ENCODE measurements around the gene DPYSL4.

Gene DPYSL4

GRCh38 chr10:132228616-132229015 lies 41.9 kb downstream of the DPYSL4 start:
- no peak for DNase-seq (ENCODE audit: low spot score)

DNA sequence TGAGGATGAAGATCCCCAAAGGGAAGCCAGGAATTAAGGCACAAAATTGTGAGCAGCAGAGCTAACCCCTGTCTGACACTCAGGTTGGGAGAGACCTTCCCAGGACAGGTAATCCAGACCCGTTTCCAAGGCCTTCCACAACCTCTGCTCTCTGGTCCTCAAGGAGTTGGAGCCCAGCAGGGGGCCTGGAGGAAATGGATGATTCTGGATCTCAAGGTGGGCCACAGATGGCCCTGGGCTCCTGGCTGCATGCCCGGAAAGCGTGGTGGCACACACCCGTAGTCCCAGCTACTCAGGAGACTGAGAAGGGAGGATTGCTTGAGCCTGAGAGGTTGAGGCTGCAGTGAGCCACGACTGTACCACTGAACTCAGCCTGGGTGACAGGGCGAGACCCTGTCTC lies 42.3 kb downstream of the DPYSL4 start:
- no peak for DNase-seq (ENCODE audit: low spot score)

DNA sequence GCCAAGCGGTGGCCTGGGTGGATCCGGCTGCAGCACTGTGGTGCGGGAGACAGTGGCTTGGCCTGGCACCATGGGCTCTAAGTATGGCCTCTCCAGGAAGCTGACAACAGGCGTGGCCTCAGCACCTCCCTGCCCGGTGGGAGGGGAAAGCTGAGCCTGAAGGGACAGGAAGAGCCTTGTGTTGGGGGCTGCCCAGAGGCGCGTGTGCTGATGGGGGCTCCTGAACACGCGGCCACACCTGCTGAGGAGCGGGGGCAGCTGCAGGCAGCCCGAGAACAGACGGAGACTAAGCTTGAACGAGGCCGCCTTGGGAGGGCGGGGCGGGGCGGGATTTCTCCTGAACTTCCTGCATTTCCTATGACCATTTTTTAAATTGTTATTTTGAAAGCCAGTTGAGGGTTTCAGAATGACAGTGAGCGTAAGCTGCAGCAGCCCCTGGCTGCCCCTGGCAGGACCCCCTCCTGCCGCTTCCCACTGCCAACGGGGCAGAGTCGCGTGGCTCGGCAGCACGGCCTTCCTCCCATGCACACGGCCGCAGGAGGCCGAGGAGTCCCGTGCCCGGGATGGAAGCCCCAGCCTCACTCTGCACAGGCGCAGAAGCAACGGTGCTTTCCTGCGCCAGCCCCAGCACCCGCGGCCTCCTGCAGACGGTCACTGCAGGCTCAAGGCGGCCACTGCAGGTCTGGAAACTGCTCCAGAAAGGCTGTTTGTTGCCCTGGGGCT lies 43.2 kb downstream of the DPYSL4 start:
- no peak for DNase-seq (ENCODE audit: low spot score)

DNA sequence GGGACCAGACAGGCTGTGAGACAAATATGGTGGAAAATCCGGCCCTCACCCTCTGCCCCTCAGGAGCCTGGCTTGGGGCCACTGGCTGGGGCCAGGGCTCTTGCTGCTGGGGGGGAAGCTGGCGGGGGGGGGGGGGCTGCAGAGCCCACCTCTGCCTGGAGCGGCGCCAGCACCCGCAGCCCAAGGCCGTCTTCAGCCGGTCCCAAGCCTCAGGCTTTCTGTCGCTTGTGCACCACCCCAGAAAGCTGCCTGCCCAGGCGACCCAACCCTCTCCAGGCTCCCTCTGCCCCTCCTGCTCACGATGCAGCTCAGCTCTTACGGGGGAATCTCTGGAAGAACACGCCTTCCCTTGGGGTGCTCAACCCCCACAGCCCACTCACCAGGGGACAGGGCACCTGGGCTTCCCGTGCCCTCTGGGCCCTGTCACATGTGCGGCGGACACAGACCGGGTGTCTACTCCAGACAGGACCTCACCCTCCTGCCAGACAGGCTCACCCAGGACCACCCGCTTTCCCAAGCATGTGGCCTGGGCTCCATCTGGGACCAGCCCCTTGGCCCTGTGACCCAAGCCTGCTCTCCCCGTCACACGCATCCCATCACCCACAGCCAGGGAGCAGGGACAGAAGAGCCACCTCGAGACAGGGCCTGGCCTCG lies 43.9 kb downstream of the DPYSL4 start:
- no peak for DNase-seq (ENCODE audit: low spot score)

GRCh38 chr10:132231656-132232022 lies 44.9 kb downstream of the DPYSL4 start:
- no peak for DNase-seq (ENCODE audit: low spot score)

- peak; percentile 43 for DNase-seq (ENCODE audit: low spot score)
Measured at GRCh38 chr10:132232023-132232951, 45.5 kb downstream of the DPYSL4 start.

DNA sequence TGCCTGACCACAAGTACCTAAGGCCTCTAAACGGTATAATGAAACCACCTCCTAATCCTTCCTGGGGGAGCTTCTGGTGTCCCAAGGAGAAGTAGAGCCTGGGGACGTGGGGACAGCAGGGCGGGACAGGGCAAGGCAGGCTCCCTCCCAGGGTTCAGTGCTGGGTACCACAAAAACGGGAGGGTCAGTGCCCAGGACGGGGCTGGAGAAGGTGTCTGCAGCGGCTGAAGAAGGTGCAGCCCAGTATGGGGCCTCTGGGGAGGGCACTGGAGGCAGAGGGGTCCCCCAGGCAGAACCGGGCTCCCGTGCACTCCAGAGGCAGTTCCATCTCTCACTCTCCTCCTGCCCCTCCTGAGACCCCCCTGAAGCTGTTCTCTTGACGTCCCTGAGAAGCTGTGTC lies 46.2 kb downstream of the DPYSL4 start:
- DNase-seq (ENCODE audit: low spot score) = no peak

- no peak for DNase-seq (ENCODE audit: low spot score)
Measured at GRCh38 chr10:132233501-132234085, 46.8 kb downstream of the DPYSL4 start.

GRCh38 chr10:132234860-132235259 lies 48.1 kb downstream of the DPYSL4 start:
- DNase-seq (ENCODE audit: low spot score) = no peak

DNA sequence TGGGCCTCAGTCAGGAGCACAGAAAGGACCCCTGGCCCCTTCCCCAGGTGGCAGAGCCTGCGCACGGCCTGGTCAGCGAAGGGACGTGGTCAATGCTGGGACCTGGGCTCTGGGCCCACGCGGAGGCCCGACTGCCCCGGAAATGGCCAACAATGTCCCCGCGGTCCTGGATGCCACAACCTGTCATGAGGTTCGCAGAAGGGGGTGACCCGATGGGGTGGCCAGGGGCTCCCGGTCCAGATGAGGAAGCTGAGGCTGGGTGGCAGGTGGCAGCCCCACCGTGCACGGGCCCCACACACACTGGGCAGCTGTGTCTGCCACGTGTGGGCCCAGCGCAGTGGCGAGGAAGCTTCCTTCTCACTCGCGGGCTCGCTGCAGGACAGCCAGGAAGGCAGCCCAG lies 49.4 kb downstream of the DPYSL4 start:
- DNase-seq (ENCODE audit: low spot score) = no peak

DNA sequence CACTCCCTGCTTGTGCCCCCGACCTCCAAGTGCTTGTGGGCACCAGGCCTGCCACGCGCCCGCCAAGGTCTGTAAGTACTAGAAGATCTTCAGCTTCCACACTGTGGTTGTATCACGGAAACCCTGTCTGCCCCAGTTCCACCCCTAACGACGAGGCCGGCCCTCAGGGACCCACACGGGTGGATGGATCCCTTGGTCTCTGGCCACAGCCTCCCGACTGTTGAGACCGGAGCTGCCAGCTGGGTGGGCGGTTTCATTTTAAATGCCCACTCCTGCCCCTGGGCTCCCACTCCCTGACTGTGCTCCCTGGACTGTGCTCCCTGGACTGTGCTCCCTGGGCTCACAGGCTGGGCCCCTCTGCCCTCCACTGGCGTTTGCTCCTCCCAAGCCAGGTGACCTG lies 50.1 kb downstream of the DPYSL4 start:
- no peak for DNase-seq (ENCODE audit: low spot score)

GRCh38 chr10:132237396-132237795 lies 50.6 kb downstream of the DPYSL4 start:
- DNase-seq (ENCODE audit: low spot score) = no peak

DNA sequence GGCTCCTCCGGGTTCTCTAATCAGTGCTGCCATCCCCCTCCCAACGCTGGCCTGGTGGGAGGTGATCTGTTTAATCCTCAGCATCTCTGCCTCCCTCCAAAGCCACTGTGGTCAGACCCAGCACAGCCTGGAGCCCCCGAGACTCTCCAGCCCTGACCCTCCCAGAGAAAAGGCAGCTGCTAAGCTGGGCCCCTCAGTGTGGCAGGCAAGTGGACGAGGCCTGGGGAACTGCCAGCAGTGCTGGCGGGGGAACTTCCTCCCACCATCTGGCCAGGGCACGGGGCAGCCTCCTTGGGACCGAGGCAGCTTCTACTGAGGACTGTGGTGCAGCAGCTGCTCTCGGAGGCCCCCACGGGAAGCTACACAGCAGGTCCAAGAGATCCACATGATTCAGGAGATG lies 51.1 kb downstream of the DPYSL4 start:
- no peak for DNase-seq (ENCODE audit: low spot score)

DNA sequence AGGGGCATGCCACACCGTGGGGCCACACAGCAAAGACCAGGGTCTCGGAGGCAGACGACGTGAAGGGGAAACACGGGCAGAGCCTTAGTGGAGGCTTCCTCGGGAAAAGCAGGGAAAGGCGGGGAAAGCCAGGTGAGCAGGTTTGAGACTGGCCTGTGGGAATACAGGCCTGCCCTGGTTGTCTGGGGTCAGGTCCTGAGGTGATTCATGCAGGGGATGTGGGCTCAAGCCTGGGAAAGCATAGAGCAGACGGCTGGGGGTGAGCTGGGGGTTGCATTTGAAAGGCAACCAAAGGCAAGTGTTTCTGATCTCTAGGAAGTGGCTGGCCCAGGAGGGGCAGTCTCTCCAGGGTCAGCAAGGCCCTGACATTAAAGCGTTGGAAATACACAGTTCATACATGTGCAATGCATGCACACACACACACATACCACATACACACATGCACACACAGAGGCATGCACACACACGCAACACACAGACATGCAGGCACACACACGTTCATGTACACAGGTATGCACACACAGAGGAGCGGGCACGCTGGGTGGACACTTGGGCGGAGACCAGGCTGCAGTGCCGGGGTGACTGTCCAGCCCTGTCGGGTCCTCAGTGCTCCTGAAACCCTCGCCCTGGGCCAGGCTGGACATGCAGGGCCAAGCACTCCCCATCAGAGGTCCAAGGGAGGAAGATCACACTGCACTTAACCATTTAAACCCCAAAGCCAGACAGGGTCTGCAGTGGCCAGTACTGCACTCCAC lies 51.8 kb downstream of the DPYSL4 start:
- DNase-seq (ENCODE audit: low spot score) = no peak

GRCh38 chr10:132239126-132240031 lies 52.6 kb downstream of the DPYSL4 start:
- DNase-seq (ENCODE audit: low spot score) = no peak

DNA sequence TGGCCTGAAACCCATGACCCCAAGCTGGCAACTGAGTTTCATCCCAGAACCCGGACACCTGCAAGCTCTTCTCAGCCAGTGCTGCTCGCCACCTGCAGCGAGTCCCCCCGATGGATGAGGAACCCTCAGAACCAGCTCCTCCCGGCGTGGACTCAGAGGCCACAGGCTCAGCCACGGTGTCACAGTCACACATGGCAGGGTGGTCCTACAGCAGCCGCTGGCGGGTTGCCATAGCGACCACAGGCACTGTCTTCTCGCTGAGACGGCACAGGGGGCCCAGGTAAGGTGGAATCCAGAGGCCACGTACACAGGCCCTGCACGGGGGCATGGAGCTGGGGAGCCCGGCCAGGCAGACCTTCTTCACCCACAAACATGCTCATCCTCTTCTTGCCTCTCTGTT lies 53.4 kb downstream of the DPYSL4 start:
- no peak for DNase-seq (ENCODE audit: low spot score)

DNA sequence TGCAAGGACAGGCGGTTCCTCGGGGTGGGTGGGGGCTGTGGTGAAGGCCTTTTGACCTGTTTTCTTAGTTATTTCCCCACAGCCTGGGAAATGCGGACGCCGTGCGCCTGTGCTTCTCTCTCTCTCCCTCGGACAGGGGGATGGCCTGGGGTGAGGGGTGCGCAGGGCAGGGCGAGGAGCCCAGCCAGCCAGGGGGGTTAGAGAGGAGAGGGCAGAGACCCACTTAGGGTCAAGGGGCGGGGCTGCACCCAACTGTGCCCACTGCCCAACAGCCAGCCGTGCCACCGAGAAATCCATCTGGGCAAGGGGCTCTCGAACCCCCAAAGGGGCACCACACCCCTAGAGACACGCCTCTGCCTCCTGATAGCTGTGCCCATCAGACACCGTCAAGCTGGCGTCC lies 53.8 kb downstream of the DPYSL4 start:
- no peak for DNase-seq (ENCODE audit: low spot score)

DNA sequence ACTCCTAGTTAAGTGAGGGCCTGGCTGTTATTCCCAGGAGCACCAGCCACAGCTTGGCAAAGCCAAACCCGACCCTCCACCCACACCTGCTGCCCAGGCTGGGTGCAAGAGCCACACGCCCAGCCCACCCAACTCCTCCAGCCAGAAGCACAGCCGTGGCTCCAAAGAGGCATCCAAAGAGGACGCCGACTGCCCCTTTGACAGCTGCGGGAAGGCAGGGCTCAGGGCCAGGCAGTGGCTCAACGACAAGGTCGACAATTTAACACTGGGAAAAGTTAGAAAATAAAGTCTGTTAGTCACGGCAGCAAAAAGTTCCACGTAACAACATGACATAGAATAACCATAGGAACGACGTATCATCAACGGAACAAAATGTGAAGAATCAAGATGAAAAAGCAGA lies 54.3 kb downstream of the DPYSL4 start:
- no peak for DNase-seq (ENCODE audit: low spot score)

GRCh38 chr10:132241496-132241895 lies 54.7 kb downstream of the DPYSL4 start:
- DNase-seq (ENCODE audit: low spot score) = no peak

- DNase-seq (ENCODE audit: low spot score) = no peak
Measured at GRCh38 chr10:132242103-132242840, 55.5 kb downstream of the DPYSL4 start.
